HG03280 (cell line): ENCODE results near the gene FZD7.

Experiments
- ATAC-seq: cut with Tn5 transposase; IDR thresholded peaks from one replicate; pipeline ENCODE4 v1.9.1; 2021; ENCODE audit warnings: mild to moderate bottlenecking, moderate library complexity; ENCODE audit not compliant: unreplicated experiment

The FZD7 gene

GRCh38 chr2:202009581-202009980 lies 24.1 kb upstream of the FZD7 start:
- ATAC-seq: no peak

- ATAC-seq: no peak
Observed at GRCh38 chr2:202014318-202014717, 19.3 kb upstream of the FZD7 start.

GRCh38 chr2:202014759-202015211 lies 18.9 kb upstream of the FZD7 start:
- ATAC-seq: no peak

DNA sequence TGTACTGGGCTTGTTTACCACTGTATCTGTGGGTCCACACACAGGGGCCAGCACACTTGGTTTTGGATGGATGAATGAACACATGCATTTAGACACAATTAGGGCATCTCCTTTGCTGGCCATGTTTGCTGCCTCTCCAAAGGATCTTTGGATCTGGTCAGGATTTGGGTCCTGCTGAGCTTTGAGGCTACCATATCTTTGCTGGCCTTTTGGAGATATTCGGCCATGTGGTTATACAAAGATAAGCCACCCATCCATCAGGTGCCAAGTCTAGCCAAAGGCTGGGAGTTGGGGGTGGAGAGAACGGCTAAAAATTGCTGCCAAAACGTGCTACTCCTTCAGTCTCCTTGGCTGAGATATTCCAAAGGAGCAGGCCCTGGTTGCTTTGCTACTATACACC lies 18.2 kb upstream of the FZD7 start:
- no peak for ATAC-seq

GRCh38 chr2:202016579-202017227 lies 17.0 kb upstream of the FZD7 start:
- no peak for ATAC-seq

DNA sequence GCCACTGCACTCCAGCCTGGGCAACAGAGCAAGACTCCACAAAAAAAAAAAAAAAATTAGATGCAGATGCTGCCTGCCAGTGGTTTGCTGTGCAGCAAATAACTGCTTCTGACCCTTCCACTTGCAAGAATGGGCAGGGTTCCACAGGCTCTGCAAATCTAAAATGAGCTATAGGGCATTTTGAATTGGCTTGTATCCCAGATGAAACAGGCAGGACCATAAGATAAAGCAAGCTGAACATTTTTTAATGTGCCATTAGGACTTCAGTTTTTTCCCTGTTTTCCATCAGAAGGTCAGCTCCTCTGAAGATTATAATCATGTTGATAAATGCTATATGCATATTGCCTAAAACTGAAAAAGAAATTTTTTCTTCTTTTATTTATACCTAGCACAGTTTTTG lies 15.7 kb upstream of the FZD7 start:
- ATAC-seq: no peak

GRCh38 chr2:202018950-202019349 lies 14.7 kb upstream of the FZD7 start:
- no peak for ATAC-seq

DNA sequence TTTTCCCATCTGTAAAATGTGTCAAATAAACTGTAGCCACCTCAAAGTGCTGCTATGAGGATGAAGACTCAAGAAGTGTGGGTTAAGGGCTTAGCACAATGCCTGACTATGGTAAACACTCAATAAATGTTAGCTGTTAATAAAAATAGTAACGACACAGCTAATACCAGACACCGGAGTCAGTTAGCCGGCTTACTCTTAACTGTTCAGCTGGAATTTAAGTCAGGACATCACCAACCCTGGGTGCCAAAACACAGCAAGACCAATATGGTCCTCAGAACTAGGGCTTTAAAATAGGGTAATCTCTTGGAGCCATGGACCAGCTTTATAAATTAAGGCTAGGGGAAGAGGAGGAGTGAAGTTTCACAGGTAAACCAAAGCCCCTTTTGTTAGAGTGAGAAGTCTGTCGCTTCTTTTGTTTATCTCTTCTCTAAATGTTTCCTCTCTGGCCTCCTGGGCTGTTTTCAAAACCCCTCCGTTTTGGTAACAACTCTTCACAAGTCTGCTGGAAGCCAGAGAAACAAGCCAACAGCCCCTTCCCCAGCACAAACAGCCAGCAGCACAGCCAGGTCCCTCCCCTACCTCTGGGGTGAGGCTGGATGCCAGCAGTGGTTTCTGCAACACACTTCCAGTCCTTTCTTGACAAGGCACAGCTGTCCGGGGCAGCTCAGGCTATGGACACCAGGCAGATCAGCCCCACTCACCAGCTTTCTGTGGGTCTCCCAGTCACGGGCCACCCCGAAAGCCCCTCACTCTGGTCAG lies 13.8 kb upstream of the FZD7 start:
- ATAC-seq: no peak

DNA sequence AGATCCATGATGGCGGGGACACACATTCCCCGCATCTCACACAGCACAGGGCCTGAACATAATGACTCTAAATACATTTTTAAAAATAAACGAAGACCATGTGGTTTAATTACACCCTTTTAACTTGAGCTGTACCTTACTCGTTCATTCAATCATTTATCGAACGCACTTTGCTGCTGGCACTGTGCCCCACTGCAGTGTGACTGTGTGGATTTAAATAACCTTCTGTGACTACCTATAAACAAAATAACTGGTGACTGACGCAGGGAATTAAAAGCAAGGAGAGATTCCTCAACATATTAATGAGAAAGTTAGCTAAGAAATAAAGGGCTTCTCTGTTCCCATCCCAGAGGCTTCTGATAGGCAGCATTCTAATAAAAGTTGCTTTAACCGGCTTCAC lies 10.9 kb upstream of the FZD7 start:
- no peak for ATAC-seq

DNA sequence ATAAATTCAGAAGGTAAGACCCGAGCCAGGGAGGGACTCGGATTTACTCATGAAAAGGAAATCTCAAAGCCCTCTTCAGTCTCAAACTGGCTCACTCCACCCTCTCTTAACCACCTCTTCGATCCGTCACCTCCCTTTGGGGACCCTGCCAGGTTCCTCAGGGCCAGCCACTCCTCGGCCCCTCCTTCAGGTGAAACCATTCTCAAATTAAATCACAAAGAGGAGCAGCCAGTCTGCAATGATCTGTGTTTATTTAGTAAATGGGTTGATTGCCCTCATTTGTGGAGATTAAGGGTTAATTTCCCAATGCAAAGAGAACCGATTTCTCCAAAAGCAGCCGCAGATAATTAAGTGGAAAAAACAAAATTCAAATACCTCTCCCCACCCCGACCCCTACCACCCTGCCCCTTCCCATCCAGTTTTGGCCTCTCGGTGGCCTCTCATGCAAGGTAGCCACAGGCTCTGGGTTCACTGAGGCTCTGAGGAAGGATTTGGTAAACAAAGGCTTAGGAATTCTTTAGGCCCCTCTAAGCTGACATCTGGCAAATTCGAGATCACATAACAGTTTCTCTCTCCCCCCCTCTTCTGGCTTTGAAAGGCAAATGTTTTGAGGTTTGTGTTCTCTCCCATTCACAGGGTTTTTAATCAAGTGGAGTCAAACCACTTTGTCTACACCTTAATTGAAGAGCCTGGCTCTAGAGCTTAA lies 10.3 kb upstream of the FZD7 start:
- no peak for ATAC-seq

DNA sequence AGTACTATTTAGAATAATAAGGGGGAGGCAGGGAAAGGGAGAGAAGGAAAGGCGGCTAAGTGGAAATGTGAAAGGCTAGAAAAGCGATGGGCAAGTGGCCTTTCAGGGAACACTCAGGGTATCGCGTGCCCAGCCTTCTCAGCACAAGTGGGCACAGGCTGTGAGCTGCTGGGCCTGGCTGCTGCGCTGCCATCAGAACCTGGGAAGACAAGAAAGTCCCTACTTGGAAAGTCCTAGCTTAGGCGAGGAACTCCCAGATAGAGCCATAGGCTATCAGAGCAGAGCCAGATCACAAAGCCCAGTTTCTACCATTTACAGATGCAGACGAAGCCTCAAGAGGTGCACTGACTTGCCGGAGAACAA lies 9.8 kb upstream of the FZD7 start:
- ATAC-seq: no peak

DNA sequence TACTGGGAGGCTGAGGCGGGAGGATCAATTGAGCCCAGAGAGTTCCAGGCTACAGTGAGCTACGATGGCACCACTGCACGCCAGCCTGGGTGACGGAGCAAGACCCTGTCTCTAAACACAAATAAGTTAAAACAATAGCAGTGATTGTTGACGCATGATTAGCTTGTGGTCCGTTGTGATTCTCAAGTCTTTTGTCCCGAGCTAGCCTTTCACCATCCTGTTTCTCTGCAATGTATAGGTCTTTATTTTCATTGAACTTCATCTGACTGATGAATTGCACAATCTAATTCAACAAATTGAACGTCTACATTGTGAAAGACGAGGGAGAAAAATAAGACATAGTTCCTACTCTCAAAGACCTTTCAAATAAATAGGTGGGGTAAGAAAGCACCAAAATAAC lies 8.8 kb upstream of the FZD7 start:
- no peak for ATAC-seq

DNA sequence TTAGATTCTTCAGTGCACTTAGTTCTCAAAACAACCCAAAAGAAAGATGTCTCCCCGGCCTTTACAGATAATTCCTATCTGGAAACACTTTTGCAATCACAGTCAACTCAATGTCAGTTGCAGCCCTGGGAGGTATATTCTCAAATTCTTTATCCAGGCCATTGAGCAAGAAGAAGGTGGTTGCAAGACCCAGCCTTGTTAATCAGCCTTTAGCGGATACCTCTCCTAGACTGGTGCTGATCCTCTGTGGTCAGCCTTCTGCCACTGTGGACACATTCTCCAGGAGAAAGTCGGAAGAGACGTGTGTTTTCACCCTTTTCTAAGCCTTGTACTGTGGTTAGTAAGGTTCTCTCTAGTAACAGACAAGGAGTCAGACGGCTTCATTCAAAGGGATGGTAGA lies 7.8 kb upstream of the FZD7 start:
- no peak for ATAC-seq

DNA sequence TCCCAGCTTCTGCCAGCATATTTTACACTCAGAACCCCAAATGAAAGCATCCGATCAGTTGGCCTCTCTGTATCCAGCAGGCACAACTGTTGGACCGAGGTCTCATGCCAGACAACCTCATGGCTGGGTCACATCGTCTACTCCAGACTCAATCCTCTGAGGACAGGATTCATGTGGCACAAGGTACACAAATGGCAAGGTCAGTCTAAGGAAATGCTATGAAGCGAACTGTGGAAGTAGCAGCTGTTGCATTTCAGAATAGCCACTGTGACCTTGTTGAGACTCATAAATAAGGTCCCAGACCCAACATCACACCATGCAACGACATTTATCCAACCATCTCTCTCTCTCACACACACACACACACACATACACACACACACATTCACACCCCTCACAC lies 7.1 kb upstream of the FZD7 start:
- ATAC-seq: no peak

GRCh38 chr2:202030691-202031090 lies 3.0 kb upstream of the FZD7 start:
- ATAC-seq: no peak

DNA sequence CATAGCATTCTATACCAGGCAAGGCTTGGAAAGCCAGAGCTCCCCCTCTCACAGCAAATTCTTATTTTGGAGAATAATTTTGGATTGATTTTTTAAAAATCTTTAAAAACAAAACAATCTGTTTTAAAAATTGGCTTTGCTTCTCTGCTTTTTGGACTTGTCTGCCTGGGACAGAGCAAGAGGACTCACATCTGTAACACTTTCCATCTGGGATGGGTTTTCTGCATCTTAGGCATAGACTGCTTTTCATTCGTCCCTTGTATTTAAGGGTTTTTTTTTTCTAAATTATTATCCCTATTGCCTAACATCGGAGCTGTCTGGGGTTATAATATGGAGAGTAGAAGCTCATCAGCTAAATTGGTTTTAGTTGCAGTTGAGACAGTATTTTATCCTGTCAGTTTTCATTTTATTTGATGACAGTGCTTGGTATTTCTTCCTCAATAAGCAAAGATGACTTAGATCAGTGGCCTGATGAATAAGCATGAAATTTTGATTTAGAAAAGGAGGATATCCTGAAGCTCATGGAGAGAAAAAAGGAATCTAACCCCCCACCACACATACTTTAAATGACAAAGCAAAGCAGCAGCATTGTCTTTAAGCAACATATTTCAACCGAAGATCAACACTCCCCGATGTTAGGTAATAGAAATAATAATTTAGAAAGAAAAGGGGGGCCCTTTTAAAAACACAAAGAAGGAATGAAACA lies 2.3 kb upstream of the FZD7 start:
- ATAC-seq: no peak

DNA sequence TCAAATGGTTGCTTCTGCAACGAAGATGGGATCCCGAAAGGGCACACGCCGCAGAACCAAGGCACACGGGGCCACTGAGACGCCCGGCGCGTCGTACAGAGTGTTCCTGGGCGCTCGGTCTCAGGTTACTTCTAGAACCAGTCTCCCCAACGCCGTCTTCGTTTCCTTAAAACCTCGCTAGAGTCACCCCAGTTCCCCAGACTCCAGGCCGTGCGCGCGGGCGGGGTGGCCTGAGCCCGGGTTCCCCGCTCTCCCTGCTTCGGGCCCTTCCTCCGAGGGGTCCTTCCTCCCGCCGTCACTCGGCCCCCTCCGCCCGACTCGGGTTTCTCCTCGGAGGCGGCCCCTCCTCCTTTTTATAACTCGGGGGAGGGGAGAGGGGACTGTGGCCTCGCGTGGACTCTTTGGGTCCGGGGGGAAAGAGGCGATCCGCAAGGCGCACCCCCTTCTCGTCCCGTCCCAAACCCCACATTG lies 774 bp upstream of the FZD7 start:
- peak; percentile 7 for ATAC-seq

- peak; percentile 6 for ATAC-seq
Observed at GRCh38 chr2:202034249-202035088, 814 bp downstream of the FZD7 start.

DNA sequence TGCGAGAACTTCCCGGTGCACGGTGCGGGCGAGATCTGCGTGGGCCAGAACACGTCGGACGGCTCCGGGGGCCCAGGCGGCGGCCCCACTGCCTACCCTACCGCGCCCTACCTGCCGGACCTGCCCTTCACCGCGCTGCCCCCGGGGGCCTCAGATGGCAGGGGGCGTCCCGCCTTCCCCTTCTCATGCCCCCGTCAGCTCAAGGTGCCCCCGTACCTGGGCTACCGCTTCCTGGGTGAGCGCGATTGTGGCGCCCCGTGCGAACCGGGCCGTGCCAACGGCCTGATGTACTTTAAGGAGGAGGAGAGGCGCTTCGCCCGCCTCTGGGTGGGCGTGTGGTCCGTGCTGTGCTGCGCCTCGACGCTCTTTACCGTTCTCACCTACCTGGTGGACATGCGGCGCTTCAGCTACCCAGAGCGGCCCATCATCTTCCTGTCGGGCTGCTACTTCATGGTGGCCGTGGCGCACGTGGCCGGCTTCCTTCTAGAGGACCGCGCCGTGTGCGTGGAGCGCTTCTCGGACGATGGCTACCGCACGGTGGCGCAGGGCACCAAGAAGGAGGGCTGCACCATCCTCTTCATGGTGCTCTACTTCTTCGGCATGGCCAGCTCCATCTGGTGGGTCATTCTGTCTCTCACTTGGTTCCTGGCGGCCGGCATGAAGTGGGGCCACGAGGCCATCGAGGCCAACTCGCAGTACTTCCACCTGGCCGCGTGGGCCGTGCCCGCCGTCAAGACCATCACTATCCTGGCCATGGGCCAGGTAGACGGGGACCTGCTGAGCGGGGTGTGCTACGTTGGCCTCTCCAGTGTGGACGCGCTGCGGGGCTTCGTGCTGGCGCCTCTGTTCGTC lies 1.7 kb downstream of the FZD7 start:
- ATAC-seq: no peak
